ENCODE results near the gene ADAMTS18. TPM values are rescaled to one million over a fixed set of nuclear protein-coding genes. Genes with fewer than 3 reads are reported as not detected.

Gene ADAMTS18
- total RNA-seq, 1 donor from 2014 or later: 2.5 TPM

DNA sequence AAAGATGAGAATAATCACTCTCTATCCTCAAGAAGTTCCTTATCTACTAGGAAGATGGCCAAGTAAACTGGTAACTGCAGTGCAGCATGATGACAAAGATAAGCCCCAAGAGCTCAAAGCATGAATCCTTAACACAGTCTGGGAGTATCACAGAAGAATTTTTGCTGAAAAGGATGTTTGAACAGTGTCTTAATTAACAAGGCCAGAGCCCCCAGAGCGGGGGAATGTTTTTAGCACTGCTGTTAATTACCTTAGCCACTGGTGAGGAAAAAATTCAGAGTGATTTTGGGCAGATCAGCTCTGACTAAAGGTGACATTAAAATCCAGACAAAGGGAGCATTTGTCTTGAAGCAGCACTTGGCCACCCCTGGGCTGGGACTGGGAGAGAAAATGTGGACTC is 30.1 kb downstream of the ADAMTS18 start:
- Mint-ChIP-seq H3K4me1 (ENCODE audit: low read depth, unreplicated experiment) (no peaks in the 10 kb centered on the region), H3K27me3 (ENCODE audit: low read depth, unreplicated experiment) (no peaks in the 10 kb centered on the region), H3K4me3 (ENCODE audit: unreplicated experiment) (no peak overlapping the region), H3K27ac (ENCODE audit: unreplicated experiment) (no peak overlapping the region), H3K9me3 (ENCODE audit: unreplicated experiment) (peaks cover 2% of the 10 kb centered on the region), H3K36me3 (ENCODE audit: low read depth, unreplicated experiment) (no peaks in the 10 kb centered on the region)
- TF ChIP-seq, protein P1, sequence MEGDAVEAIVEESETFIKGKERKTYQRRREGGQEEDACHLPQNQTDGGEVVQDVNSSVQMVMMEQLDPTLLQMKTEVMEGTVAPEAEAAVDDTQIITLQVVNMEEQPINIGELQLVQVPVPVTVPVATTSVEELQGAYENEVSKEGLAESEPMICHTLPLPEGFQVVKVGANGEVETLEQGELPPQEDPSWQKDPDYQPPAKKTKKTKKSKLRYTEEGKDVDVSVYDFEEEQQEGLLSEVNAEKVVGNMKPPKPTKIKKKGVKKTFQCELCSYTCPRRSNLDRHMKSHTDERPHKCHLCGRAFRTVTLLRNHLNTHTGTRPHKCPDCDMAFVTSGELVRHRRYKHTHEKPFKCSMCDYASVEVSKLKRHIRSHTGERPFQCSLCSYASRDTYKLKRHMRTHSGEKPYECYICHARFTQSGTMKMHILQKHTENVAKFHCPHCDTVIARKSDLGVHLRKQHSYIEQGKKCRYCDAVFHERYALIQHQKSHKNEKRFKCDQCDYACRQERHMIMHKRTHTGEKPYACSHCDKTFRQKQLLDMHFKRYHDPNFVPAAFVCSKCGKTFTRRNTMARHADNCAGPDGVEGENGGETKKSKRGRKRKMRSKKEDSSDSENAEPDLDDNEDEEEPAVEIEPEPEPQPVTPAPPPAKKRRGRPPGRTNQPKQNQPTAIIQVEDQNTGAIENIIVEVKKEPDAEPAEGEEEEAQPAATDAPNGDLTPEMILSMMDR (IDR thresholded peaks at IDR 0.05; ENCODE audit: insufficient read depth, low read depth, low read length): no peak
- no peak for TF ChIP-seq EZH2 (IDR thresholded peaks at IDR 0.05; ENCODE audit: insufficient read depth, low read length)
- no peak for FAIRE-seq
- no peaks in the 10 kb centered on the region for H4K20me1 ChIP-seq (ENCODE audit: insufficient read depth, low read length)
- no peak for DNase-seq (ENCODE audit: low read depth)
- H3K4me3 ChIP-seq (ENCODE audit: insufficient read depth, low read depth, low read length): no peak overlapping the region
- H3K4me2 ChIP-seq (ENCODE audit: low read length): no peak overlapping the region
- no peaks in the 10 kb centered on the region for H3K4me1 ChIP-seq (ENCODE audit: insufficient read depth, low read length)
- no peaks in the 10 kb centered on the region for H3K36me3 ChIP-seq (ENCODE audit: insufficient read depth, low read length)
- no peak overlapping the region for H3K27ac ChIP-seq (ENCODE audit: low read depth, low read length)
- H3K27me3 ChIP-seq (ENCODE audit: insufficient read depth, low read length): no peaks in the 10 kb centered on the region
- no peak overlapping the region for H2AFZ ChIP-seq (ENCODE audit: low read depth, low read length)
- H3K79me2 ChIP-seq (ENCODE audit: insufficient read depth, low read length): no peaks in the 10 kb centered on the region
- H3K9ac ChIP-seq (ENCODE audit: low read length): no peak overlapping the region
- no peaks in the 10 kb centered on the region for H3K9me3 ChIP-seq (ENCODE audit: insufficient read depth, low read depth, low read length)

DNA sequence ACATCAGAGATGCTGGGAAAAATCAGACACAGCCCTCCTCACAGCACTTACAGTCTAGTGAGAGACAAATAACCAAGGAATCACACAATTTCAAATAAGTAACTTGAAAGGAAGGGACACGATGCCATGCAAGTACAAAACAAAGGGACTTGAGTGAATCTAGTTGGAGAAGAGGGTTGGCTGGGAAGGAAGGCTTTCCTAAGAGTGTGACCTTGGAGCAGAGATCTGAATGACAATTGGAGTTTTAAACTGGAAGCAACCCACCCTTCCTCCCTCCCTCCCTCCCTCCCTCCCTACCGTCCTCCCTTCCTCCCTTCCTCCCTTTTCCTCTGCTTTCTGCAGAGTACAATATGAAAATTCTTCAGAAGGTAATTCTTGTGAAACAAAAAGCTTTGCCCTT is 31.1 kb downstream of the ADAMTS18 start:
- Histone ChIP-seq H2AFZ (ENCODE audit: low read depth, low read length) (no peak overlapping the region), H4K20me1 (ENCODE audit: insufficient read depth, low read length) (no peaks in the 10 kb centered on the region), H3K4me2 (ENCODE audit: low read length) (no peak overlapping the region), H3K9ac (ENCODE audit: low read length) (no peak overlapping the region), H3K79me2 (ENCODE audit: insufficient read depth, low read length) (no peaks in the 10 kb centered on the region), H3K27me3 (ENCODE audit: insufficient read depth, low read length) (no peaks in the 10 kb centered on the region), H3K9me3 (ENCODE audit: insufficient read depth, low read depth, low read length) (no peaks in the 10 kb centered on the region), H3K27ac (ENCODE audit: low read depth, low read length) (no peak overlapping the region), H3K36me3 (ENCODE audit: insufficient read depth, low read length) (no peaks in the 10 kb centered on the region), H3K4me1 (ENCODE audit: insufficient read depth, low read length) (no peaks in the 10 kb centered on the region), H3K4me3 (ENCODE audit: insufficient read depth, low read depth, low read length) (no peak overlapping the region)
- no peak overlapping the region for H3K4me3 Mint-ChIP-seq (ENCODE audit: unreplicated experiment)
- H3K36me3 Mint-ChIP-seq (ENCODE audit: low read depth, unreplicated experiment): no peaks in the 10 kb centered on the region
- no peak for DNase-seq (ENCODE audit: low read depth)
- no peaks in the 10 kb centered on the region for H3K4me1 Mint-ChIP-seq (ENCODE audit: low read depth, unreplicated experiment)
- no peak for FAIRE-seq
- H3K9me3 Mint-ChIP-seq (ENCODE audit: unreplicated experiment): peaks cover 2% of the 10 kb centered on the region
- no peak overlapping the region for H3K27ac Mint-ChIP-seq (ENCODE audit: unreplicated experiment)
- peaks cover 4% of the 10 kb centered on the region for H3K27me3 Mint-ChIP-seq (ENCODE audit: low read depth, unreplicated experiment)
- TF ChIP-seq, protein P1 (IDR thresholded peaks at IDR 0.05; ENCODE audit: insufficient read depth, low read depth, low read length): no peak
- TF ChIP-seq EZH2 (IDR thresholded peaks at IDR 0.05; ENCODE audit: insufficient read depth, low read length): no peak

DNA sequence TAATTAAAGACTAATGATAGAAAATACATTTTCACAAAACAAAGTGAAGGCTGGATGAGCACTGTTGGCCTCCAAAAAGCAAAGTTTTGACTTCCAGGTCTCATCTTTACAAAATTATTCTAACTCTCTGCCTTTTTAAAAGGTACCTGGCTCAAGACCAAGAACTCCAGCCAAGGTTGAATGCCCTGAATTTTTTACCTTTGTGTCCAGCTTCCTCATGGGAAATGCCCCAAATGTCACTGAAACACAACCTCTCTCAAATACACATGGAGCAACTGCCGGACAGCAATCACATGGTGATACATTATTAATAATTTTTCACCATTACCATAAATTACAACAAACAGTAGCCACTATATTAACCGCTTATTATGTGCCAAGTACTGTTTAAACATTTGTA is 32.2 kb downstream of the ADAMTS18 start:
- no peaks in the 10 kb centered on the region for H3K36me3 Mint-ChIP-seq (ENCODE audit: low read depth, unreplicated experiment)
- H3K27me3 Mint-ChIP-seq (ENCODE audit: low read depth, unreplicated experiment): peaks cover 4% of the 10 kb centered on the region
- Histone ChIP-seq H3K4me2 (ENCODE audit: low read length) (no peak overlapping the region), H3K9ac (ENCODE audit: low read length) (no peak overlapping the region), H3K4me1 (ENCODE audit: insufficient read depth, low read length) (no peaks in the 10 kb centered on the region), H3K36me3 (ENCODE audit: insufficient read depth, low read length) (no peaks in the 10 kb centered on the region), H3K27me3 (ENCODE audit: insufficient read depth, low read length) (no peaks in the 10 kb centered on the region), H3K4me3 (ENCODE audit: insufficient read depth, low read depth, low read length) (no peak overlapping the region), H3K9me3 (ENCODE audit: insufficient read depth, low read depth, low read length) (no peaks in the 10 kb centered on the region), H4K20me1 (ENCODE audit: insufficient read depth, low read length) (no peaks in the 10 kb centered on the region), H2AFZ (ENCODE audit: low read depth, low read length) (no peak overlapping the region), H3K27ac (ENCODE audit: low read depth, low read length) (no peak overlapping the region), H3K79me2 (ENCODE audit: insufficient read depth, low read length) (no peaks in the 10 kb centered on the region)
- no peak overlapping the region for H3K27ac Mint-ChIP-seq (ENCODE audit: unreplicated experiment)
- DNase-seq (ENCODE audit: low read depth) (no peak), FAIRE-seq (no peak)
- no peaks in the 10 kb centered on the region for H3K4me1 Mint-ChIP-seq (ENCODE audit: low read depth, unreplicated experiment)
- TF ChIP-seq, protein P1 (IDR thresholded peaks at IDR 0.05; ENCODE audit: insufficient read depth, low read depth, low read length): no peak
- TF ChIP-seq EZH2 (IDR thresholded peaks at IDR 0.05; ENCODE audit: insufficient read depth, low read length): no peak
- H3K9me3 Mint-ChIP-seq (ENCODE audit: unreplicated experiment): no peaks in the 10 kb centered on the region
- no peak overlapping the region for H3K4me3 Mint-ChIP-seq (ENCODE audit: unreplicated experiment)
